Fibroblast of skin of left quadriceps (primary cell): ENCODE measurements around the gene C11orf68.

Experiments
- DNase-seq, 2 experiments: peaks; one replicate each; pipeline ENCODE4 v3.0.0-alpha.2; 2013; ENCODE audit warnings: low read depth in 2 of 2

Gene C11orf68

DNA sequence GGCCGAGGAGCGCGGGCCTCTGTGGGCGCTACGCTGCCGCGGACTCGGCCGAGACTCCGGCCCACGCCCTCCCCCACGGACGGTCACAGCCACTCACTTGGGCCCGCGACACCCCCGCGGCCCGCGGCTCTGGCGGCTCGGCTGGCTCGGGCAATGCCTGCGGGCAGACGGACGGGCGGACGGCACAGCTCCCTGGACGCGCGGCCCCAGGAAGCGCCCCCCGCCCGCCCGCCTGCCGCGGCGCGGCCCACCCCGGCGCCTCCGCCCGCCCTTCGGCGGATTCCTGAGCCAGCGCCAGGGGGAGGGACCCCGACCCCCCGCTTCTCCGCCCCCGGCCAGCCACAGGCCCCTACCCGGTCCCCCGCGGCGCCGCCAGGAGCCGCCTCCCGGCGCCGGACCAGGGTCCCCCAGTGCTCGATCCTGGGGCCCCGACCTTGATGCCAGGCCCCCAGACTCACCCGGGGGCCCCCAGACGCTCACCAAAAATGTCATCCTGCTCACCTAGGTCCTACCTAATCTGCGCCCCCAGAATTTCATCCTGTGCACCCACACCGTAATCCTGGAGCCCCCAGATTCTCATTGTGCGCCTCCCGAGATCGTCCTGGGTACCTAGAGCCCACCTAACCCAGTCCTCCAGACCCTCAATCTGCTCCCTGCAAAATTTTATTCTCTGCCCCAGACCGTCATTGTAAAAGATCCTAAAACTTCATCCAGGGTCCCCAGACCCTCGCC, 46.1 kb downstream of the C11orf68 start, which contains the start of gene EFEMP2:
Gene EFEMP2, minus strand, starts transcription at position 215 of the 732 bp plus-strand sequence. CDS start 446 bp downstream, outside the sequence.
- no peak for DNase-seq

- no peak for DNase-seq
Measured at GRCh38 chr11:65871811-65872548, 46.9 kb downstream of the C11orf68 start.

DNA sequence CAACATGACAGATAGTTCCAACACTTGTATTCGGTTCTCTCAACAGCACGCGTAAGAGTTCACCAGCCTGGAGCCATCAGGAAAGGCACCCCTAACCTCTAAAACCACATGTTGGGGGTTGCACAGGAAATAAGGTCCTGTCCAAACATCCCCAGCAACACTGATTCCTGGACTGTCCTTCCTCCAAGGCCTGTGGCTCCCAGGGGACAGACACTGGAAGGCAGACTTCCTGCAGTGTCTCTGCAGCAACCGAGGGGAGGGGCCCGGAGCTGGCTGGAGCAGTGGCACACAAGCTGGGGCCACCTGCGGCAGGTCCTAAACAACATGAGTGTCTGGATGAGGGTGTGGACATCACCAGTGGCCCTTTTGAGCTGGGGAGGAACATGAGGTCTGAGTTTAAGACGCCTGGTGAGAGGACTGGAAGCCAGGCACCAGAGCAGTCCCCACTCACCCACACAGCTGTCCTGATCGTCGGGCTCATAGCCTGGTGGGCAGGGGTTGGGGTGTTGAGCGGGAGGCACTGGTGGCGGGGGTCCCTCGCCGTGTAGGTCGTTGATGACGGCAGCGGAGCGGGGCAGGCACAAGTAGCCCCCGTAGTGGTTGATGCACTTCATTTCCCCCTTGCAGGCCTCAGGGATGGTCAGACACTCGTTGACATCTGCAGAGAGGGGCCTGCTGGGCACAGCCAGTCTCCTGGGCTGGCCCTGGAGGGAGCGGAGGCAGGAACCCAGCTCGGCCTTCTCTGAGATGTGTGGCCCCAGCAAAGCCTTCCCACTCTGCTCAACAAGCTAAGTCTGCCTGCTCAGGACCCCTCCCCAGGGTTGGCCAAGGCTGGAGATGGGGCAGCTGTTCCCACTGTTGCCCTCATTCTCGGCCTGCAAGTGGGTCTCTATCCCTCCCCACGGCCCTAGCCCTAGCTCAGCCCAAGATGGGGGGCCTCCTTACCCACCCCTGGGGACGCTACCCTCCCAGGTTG, 47.9 kb downstream of the C11orf68 start:
- DNase-seq = no peak

GRCh38 chr11:65870307-65870658, 48.6 kb downstream of the C11orf68 start:
- no peak for DNase-seq

- no peak for DNase-seq
Measured at GRCh38 chr11:65869643-65870306, 49.1 kb downstream of the C11orf68 start.

DNA sequence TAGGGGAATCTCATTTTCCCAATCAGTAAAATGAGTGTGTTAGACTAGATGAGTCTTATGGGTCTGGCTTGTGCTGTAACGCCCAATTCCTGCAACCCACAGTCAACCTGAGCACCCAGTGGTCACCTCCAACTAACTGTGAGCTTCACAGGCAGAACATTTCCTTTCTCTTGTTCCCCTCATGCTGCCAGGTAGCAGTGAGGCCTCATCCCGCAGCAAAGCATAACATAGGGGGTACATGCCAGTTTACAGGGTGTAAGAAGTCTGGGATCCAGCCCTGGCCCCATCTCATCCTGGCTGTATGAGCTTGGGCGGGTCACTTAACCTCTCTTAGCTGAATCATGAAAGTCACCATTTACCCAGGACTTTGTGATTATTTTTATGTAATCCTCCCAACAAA, 50.0 kb downstream of the C11orf68 start:
- DNase-seq = no peak

- no peak for DNase-seq
Measured at GRCh38 chr11:65868076-65868667, 50.7 kb downstream of the C11orf68 start.

GRCh38 chr11:65867284-65868071, 51.4 kb downstream of the C11orf68 start:
- DNase-seq = no peak
